GM23338 (cell line): Measurements from ENCODE around the gene PARP6. TPM values are rescaled to one million over a fixed set of nuclear protein-coding genes. Genes with fewer than 3 reads are reported as not detected.

ENCODE experiments used
- ATAC-seq: fragments of 200-7000 bp; cut with Tn5 transposase; 3 replicates; pipeline ENCODE4 v1.9.1; 2020
- DNase-seq: peaks from one replicate; pipeline ENCODE4 v3.0.0-alpha.2; 2015; ENCODE audit warnings: low spot score
- H2AFZ ChIP-seq: fragments of 200-600 bp; sonication (generic); 2 replicates; pipeline ENCODE4 v1.8.0; 2016; ENCODE audit warnings: antibody characterized with exemption, mild to moderate bottlenecking, moderate library complexity
- H3F3A ChIP-seq: fragments of 200-600 bp; sonication (generic); replicated peaks from 2 replicates; pipeline ENCODE4 v1.8.0; 2017; ENCODE audit warnings: antibody characterized with exemption, mixed run types, low read depth
- H3K27ac ChIP-seq: fragments of 200-600 bp; sonication (generic); 2 replicates; pipeline ENCODE4 v1.6.1; 2016; ENCODE audit warnings: low read depth
- H3K27me3 ChIP-seq: fragments of 200-600 bp; sonication (generic); 2 replicates; pipeline ENCODE4 v1.8.0; 2016; ENCODE audit warnings: mild to moderate bottlenecking, mixed run types, moderate library complexity; ENCODE audit not compliant: insufficient read depth
- H3K36me3 ChIP-seq: fragments of 200-600 bp; sonication (generic); 2 replicates; pipeline ENCODE4 v1.8.0; 2016; ENCODE audit warnings: mild to moderate bottlenecking; ENCODE audit not compliant: insufficient read depth
- H3K4me1 ChIP-seq: fragments of 200-600 bp; sonication (generic); 2 replicates; pipeline ENCODE4 v1.8.0; 2016; ENCODE audit warnings: mild to moderate bottlenecking, moderate library complexity; ENCODE audit not compliant: insufficient read depth
- H3K4me2 ChIP-seq: fragments of 200-600 bp; sonication (generic); 2 replicates; pipeline ENCODE4 v1.7.1; 2017; ENCODE audit warnings: mixed run types
- H3K4me3 ChIP-seq: fragments of 200-600 bp; sonication (generic); 2 replicates; pipeline ENCODE4 v1.6.1; 2016; ENCODE audit warnings: mixed run types
- H3K79me2 ChIP-seq: fragments of 200-600 bp; sonication (generic); replicated peaks from 2 replicates; pipeline ENCODE4 v1.8.0; 2017; ENCODE audit warnings: mild to moderate bottlenecking; ENCODE audit not compliant: insufficient read depth
- H3K9me2 ChIP-seq: fragments of 200-600 bp; sonication (generic); 2 replicates; pipeline ENCODE4 v1.8.0; 2017; ENCODE audit not compliant: insufficient read depth
- H4K20me1 ChIP-seq: fragments of 200-600 bp; sonication (generic); replicated peaks from 2 replicates; pipeline ENCODE4 v1.8.0; 2017; ENCODE audit warnings: mild to moderate bottlenecking; ENCODE audit not compliant: insufficient read depth
- H3K27ac Mint-ChIP-seq: 2 replicates; pipeline ENCODE4 v1.8.0; 2020; ENCODE audit warnings: inconsistent platforms, mild to moderate bottlenecking, moderate library complexity, mixed read lengths
- H3K27me3 Mint-ChIP-seq: 3 replicates; pipeline ENCODE4 v1.8.0; 2022; ENCODE audit warnings: low read depth, mild to moderate bottlenecking, moderate library complexity, mixed read lengths, inconsistent platforms; ENCODE audit not compliant: insufficient read depth, poor library complexity
- H3K36me3 Mint-ChIP-seq: 3 replicates; pipeline ENCODE4 v1.8.0; 2021; ENCODE audit warnings: low read depth, mild to moderate bottlenecking, inconsistent platforms, moderate library complexity, mixed read lengths
- H3K4me1 Mint-ChIP-seq: 3 replicates; pipeline ENCODE4 v1.8.0; 2020; ENCODE audit warnings: mild to moderate bottlenecking, inconsistent platforms, mixed read lengths
- H3K4me3 Mint-ChIP-seq: 3 replicates; pipeline ENCODE4 v1.8.0; 2021; ENCODE audit warnings: moderate library complexity, mild to moderate bottlenecking, inconsistent platforms, mixed read lengths
- H3K9me3 Mint-ChIP-seq: 3 replicates; pipeline ENCODE4 v1.8.0; 2020; ENCODE audit warnings: moderate library complexity, mild to moderate bottlenecking, inconsistent platforms, mixed read lengths
- EZH2 ChIP-seq: fragments of 200-600 bp; sonication (generic); IDR thresholded peaks from one replicate; pipeline ENCODE4 v1.8.0; 2017; ENCODE audit warnings: antibody characterized with exemption, mild to moderate bottlenecking, low read depth; ENCODE audit not compliant: unreplicated experiment
- NANOG ChIP-seq: IDR thresholded peaks from 2 replicates; pipeline ENCODE4 v1.6.1; 2016; ENCODE audit warnings: antibody characterized with exemption, borderline replicate concordance
- STAT1 ChIP-seq: IDR thresholded peaks from one replicate; pipeline ENCODE4 v1.6.1; 2016; ENCODE audit warnings: antibody characterized with exemption; ENCODE audit not compliant: unreplicated experiment
- polyA plus RNA-seq: library from polyadenylated mRNA; unstranded; fragments of >200 nt; fragmentation: Nextera tagmentation; extraction: Ambion mirVana; gene quantifications from 2 replicates; pipeline ENCODE4 v1.2.1, GENCODE V29; 2016
- total RNA-seq: library from RNA; depleted of rRNA; stranded (reverse); fragments of >200 nt; shearing (Covaris generic); gene quantifications from 2 replicates; pipeline ENCODE4 v1.2.3, GENCODE V29; 2014
- TF ChIP-seq, protein P1 (sequence below): fragments of 250-450 bp; sonication (Bioruptor Pico); IDR thresholded peaks from 2 replicates; pipeline ENCODE4 v1.5.0; 2020; ENCODE audit warnings: mild to moderate bottlenecking, moderate library complexity
- TF ChIP-seq, protein P2 (sequence below), 2 experiments: fragments of 200-600 bp in 1 of 2; sonication (generic) in 1 of 2; conservative IDR thresholded peaks; 2 replicates each; pipeline versions ENCODE4 v1.5.1 to v1.6.1; 2016 to 2017; ENCODE audit warnings: antibody characterized with exemption in 2 of 2, low read depth in 2 of 2, mild to moderate bottlenecking in 2 of 2, moderate library complexity in 1 of 2

Gene PARP6
- total and polyA plus RNA-seq, 2 experiments from 2014 or later: 27.6 to 28.1 TPM

DNA sequence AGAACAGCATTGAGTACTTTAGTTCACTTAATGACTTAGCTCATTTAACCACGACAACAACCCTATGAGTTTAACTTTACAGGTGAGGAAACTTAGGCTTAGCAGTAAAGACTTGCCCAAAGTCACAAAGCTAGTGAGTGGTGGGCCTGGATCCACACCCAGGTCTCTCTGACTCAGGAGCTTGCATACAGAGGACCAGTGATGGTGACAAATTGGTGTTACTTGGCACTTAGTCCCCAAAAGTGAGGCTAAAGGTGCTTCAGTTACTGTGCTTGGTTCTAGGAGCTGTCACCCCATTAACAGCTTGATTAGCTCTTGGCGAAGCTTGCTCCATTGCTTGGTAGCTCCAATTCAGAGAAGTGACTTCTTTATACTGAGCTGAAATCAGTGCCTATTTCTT lies 41.5 kb upstream of the PARP6 start (continued):
- TF ChIP-seq, protein P1, sequence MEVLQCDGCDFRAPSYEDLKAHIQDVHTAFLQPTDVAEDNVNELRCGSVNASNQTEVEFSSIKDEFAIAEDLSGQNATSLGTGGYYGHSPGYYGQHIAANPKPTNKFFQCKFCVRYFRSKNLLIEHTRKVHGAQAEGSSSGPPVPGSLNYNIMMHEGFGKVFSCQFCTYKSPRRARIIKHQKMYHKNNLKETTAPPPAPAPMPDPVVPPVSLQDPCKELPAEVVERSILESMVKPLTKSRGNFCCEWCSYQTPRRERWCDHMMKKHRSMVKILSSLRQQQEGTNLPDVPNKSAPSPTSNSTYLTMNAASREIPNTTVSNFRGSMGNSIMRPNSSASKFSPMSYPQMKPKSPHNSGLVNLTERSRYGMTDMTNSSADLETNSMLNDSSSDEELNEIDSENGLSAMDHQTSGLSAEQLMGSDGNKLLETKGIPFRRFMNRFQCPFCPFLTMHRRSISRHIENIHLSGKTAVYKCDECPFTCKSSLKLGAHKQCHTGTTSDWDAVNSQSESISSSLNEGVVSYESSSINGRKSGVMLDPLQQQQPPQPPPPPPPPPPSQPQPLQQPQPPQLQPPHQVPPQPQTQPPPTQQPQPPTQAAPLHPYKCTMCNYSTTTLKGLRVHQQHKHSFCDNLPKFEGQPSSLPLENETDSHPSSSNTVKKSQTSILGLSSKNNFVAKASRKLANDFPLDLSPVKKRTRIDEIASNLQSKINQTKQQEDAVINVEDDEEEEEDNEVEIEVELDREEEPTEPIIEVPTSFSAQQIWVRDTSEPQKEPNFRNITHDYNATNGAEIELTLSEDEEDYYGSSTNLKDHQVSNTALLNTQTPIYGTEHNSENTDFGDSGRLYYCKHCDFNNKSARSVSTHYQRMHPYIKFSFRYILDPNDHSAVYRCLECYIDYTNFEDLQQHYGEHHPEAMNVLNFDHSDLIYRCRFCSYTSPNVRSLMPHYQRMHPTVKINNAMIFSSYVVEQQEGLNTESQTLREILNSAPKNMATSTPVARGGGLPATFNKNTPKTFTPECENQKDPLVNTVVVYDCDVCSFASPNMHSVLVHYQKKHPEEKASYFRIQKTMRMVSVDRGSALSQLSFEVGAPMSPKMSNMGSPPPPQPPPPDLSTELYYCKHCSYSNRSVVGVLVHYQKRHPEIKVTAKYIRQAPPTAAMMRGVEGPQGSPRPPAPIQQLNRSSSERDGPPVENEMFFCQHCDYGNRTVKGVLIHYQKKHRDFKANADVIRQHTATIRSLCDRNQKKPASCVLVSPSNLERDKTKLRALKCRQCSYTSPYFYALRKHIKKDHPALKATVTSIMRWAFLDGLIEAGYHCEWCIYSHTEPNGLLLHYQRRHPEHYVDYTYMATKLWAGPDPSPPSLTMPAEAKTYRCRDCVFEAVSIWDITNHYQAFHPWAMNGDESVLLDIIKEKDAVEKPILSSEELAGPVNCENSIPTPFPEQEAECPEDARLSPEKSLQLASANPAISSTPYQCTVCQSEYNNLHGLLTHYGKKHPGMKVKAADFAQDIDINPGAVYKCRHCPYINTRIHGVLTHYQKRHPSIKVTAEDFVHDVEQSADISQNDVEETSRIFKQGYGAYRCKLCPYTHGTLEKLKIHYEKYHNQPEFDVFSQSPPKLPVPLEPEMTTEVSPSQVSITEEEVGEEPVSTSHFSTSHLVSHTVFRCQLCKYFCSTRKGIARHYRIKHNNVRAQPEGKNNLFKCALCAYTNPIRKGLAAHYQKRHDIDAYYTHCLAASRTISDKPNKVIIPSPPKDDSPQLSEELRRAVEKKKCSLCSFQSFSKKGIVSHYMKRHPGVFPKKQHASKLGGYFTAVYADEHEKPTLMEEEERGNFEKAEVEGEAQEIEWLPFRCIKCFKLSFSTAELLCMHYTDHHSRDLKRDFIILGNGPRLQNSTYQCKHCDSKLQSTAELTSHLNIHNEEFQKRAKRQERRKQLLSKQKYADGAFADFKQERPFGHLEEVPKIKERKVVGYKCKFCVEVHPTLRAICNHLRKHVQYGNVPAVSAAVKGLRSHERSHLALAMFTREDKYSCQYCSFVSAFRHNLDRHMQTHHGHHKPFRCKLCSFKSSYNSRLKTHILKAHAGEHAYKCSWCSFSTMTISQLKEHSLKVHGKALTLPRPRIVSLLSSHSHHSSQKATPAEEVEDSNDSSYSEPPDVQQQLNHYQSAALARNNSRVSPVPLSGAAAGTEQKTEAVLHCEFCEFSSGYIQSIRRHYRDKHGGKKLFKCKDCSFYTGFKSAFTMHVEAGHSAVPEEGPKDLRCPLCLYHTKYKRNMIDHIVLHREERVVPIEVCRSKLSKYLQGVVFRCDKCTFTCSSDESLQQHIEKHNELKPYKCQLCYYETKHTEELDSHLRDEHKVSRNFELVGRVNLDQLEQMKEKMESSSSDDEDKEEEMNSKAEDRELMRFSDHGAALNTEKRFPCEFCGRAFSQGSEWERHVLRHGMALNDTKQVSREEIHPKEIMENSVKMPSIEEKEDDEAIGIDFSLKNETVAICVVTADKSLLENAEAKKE: no peak
- no peak for TF ChIP-seq EZH2
- TF ChIP-seq, protein P2, sequence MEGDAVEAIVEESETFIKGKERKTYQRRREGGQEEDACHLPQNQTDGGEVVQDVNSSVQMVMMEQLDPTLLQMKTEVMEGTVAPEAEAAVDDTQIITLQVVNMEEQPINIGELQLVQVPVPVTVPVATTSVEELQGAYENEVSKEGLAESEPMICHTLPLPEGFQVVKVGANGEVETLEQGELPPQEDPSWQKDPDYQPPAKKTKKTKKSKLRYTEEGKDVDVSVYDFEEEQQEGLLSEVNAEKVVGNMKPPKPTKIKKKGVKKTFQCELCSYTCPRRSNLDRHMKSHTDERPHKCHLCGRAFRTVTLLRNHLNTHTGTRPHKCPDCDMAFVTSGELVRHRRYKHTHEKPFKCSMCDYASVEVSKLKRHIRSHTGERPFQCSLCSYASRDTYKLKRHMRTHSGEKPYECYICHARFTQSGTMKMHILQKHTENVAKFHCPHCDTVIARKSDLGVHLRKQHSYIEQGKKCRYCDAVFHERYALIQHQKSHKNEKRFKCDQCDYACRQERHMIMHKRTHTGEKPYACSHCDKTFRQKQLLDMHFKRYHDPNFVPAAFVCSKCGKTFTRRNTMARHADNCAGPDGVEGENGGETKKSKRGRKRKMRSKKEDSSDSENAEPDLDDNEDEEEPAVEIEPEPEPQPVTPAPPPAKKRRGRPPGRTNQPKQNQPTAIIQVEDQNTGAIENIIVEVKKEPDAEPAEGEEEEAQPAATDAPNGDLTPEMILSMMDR (conservative IDR thresholded peaks at IDR 0.05; ENCODE audit: low read depth in 2 of 2): no peak

DNA sequence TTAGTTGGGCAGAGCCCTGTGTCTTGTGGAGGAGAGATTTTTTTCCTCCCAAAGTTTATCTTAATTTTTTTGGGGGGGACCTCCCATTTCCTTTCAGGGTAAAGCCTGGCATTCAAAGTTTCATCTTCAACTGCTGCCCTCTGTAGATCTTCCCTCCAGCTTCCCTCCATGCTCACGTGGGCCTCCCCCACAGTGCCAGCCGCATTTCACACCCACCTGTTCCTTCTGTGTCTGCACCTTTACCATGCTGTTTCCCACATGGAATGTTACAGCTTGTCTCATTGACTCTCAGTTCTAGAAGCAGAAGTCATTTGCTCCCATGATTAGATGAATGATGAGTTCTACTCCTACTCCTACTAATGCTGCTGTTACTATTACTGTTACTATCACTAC lies 41.1 kb upstream of the PARP6 start:
- Histone ChIP-seq H3K4me3 (no peak overlapping the region), H3K27me3 (peaks cover 25% of the 10 kb centered on the region), H3K4me1 (no peaks in the 10 kb centered on the region), H3F3A (0 out of 2 replicates have a peak, but pooled peaks cover 4% of the 10 kb centered on the region), H3K4me2 (no peak overlapping the region), H3K79me2 (no peaks in the 10 kb centered on the region), H2AFZ (no peak overlapping the region), H3K9me2 (no peaks in the 10 kb centered on the region), H3K36me3 (no peaks in the 10 kb centered on the region), H4K20me1 (no peaks in the 10 kb centered on the region), H3K27ac (no peak overlapping the region)
- Mint-ChIP-seq H3K9me3 (no peaks in the 10 kb centered on the region; the same call in 2 of the 3 replicates), H3K36me3 (no peaks in the 10 kb centered on the region; the same call in 2 of the 3 replicates), H3K27me3 (peaks cover 20% of the 10 kb centered on the region), H3K4me3 (no peak overlapping the region), H3K27ac (no peak overlapping the region), H3K4me1 (no peaks in the 10 kb centered on the region)
- no peak for ATAC-seq
- DNase-seq: no peak
- TF ChIP-seq, protein P2 (conservative IDR thresholded peaks at IDR 0.05; ENCODE audit: low read depth in 2 of 2): no peak
- no peak for TF ChIP-seq STAT1
- TF ChIP-seq NANOG: no peak
- TF ChIP-seq, protein P1: no peak
